Bronchial epithelial cell (primary cell): ENCODE results near the gene SERTM1. TPM values are rescaled to one million over a fixed set of nuclear protein-coding genes. Genes with fewer than 3 reads are reported as not detected.

Source experiments
- DNase-seq: peaks from one replicate; pipeline ENCODE4 v3.0.0-alpha.2; 2010; ENCODE audit warnings: low read depth
- FAIRE-seq: peaks from 2 replicates; lab custom pipeline; 2011; peaks lifted over from hg19 to GRCh38; lab: Jason Lieb, UNC
- H3K27me3 ChIP-seq: 2 replicates; pipeline ENCODE4 v1.5.1; 2011; ENCODE audit warnings: low read length; ENCODE audit not compliant: control insufficient read depth, insufficient read depth
- H3K36me3 ChIP-seq: 2 replicates; pipeline ENCODE4 v1.5.1; 2011; ENCODE audit warnings: low read length; ENCODE audit not compliant: control insufficient read depth, insufficient read depth
- H3K4me3 ChIP-seq: 2 replicates; pipeline ENCODE4 v1.5.1; 2011; ENCODE audit warnings: mild to moderate bottlenecking, low read depth, low read length, control low read depth
- CTCF ChIP-seq: IDR thresholded peaks from 2 replicates; pipeline ENCODE4 v1.5.1; 2011; ENCODE audit warnings: mild to moderate bottlenecking, moderate library complexity, low read length, control low read depth, inconsistent platforms; ENCODE audit not compliant: insufficient read depth, severe bottlenecking
- total RNA-seq: library from RNA; depleted of rRNA; stranded (reverse); fragments of >200 nt; gene quantifications from 2 replicates; pipeline ENCODE4 v1.2.1, GENCODE V29; 2014

SERTM1 gene
- total RNA-seq = not detected in 2 replicates

GRCh38 chr13:36673838-36674326, at the start of gene SERTM1:
SERTM1 (plus strand) TSS chr13:36674020; CDS start chr13:36695079, 21,059 bp downstream.
- Histone ChIP-seq H3K4me3 (no peak within 1 kb of the TSS), H3K36me3 (no peaks in the 10 kb centered on the region), H3K27me3 (peaks cover 16% of the 10 kb centered on the region)
- TF ChIP-seq CTCF = no peak
- no peak for DNase-seq
- FAIRE-seq = no peak

GRCh38 chr13:36628377-36629056, 45.3 kb upstream of the SERTM1 start:
- Histone ChIP-seq H3K27me3 (no peaks in the 10 kb centered on the region), H3K4me3 (no peak overlapping the region), H3K36me3 (no peaks in the 10 kb centered on the region)
- DNase-seq = no peak
- TF ChIP-seq CTCF = no peak
- no peak for FAIRE-seq

- no peak for TF ChIP-seq CTCF
- FAIRE-seq = no peak
- Histone ChIP-seq H3K4me3 (no peak overlapping the region), H3K36me3 (no peaks in the 10 kb centered on the region), H3K27me3 (no peaks in the 10 kb centered on the region)
- DNase-seq = no peak
Observed at GRCh38 chr13:36629057-36629385, 44.8 kb upstream of the SERTM1 start.

- FAIRE-seq = no peak
- no peak for DNase-seq
- no peak overlapping the region for H3K4me3 ChIP-seq
- TF ChIP-seq CTCF = no peak
- H3K27me3 ChIP-seq = no peaks in the 10 kb centered on the region
- H3K36me3 ChIP-seq = no peaks in the 10 kb centered on the region
Observed at GRCh38 chr13:36630181-36630803, 43.5 kb upstream of the SERTM1 start.

GRCh38 chr13:36639610-36640009, 34.2 kb upstream of the SERTM1 start:
- Histone ChIP-seq H3K4me3 (no peak overlapping the region), H3K36me3 (no peaks in the 10 kb centered on the region), H3K27me3 (no peaks in the 10 kb centered on the region)
- no peak for TF ChIP-seq CTCF
- FAIRE-seq (no peak), DNase-seq (no peak)
